ENCODE data around the gene EPAS1.

Gene EPAS1

DNA sequence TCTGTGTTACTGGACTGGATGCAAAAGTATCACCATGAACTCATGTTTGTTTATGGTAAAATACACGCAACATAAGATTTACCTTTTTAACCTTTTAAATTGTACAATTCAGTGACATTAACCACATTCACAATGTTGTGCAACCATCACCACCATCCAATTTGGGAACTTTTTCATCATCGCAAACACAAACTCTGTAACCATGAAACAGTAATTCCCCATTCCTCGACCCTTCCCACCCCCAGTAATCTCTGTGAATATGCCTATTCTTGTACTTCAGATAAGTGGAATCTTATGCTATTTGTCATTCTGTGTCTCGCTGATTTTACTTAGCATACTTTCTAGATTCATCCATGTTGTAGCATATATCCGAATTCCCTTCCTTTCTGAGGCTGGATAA, 31.1 kb upstream of the EPAS1 start:
- no peak overlapping the region for H3K27ac ChIP-seq (replicated peaks)
- TF ChIP-seq SPI1 (IDR thresholded peaks at IDR 0.05; ENCODE audit: borderline replicate concordance, low read depth) (no peak), POLR2AphosphoS5 (IDR thresholded peaks at IDR 0.05; ENCODE audit: low read depth) (no peak), GABPA (IDR thresholded peaks at IDR 0.05; ENCODE audit: low read depth) (no peak)
- TF ChIP-seq, protein P1, sequence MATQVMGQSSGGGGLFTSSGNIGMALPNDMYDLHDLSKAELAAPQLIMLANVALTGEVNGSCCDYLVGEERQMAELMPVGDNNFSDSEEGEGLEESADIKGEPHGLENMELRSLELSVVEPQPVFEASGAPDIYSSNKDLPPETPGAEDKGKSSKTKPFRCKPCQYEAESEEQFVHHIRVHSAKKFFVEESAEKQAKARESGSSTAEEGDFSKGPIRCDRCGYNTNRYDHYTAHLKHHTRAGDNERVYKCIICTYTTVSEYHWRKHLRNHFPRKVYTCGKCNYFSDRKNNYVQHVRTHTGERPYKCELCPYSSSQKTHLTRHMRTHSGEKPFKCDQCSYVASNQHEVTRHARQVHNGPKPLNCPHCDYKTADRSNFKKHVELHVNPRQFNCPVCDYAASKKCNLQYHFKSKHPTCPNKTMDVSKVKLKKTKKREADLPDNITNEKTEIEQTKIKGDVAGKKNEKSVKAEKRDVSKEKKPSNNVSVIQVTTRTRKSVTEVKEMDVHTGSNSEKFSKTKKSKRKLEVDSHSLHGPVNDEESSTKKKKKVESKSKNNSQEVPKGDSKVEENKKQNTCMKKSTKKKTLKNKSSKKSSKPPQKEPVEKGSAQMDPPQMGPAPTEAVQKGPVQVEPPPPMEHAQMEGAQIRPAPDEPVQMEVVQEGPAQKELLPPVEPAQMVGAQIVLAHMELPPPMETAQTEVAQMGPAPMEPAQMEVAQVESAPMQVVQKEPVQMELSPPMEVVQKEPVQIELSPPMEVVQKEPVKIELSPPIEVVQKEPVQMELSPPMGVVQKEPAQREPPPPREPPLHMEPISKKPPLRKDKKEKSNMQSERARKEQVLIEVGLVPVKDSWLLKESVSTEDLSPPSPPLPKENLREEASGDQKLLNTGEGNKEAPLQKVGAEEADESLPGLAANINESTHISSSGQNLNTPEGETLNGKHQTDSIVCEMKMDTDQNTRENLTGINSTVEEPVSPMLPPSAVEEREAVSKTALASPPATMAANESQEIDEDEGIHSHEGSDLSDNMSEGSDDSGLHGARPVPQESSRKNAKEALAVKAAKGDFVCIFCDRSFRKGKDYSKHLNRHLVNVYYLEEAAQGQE (IDR thresholded peaks at IDR 0.05; ENCODE audit: insufficient replicate concordance, low read depth): no peak
- TF ChIP-seq, protein P2, sequence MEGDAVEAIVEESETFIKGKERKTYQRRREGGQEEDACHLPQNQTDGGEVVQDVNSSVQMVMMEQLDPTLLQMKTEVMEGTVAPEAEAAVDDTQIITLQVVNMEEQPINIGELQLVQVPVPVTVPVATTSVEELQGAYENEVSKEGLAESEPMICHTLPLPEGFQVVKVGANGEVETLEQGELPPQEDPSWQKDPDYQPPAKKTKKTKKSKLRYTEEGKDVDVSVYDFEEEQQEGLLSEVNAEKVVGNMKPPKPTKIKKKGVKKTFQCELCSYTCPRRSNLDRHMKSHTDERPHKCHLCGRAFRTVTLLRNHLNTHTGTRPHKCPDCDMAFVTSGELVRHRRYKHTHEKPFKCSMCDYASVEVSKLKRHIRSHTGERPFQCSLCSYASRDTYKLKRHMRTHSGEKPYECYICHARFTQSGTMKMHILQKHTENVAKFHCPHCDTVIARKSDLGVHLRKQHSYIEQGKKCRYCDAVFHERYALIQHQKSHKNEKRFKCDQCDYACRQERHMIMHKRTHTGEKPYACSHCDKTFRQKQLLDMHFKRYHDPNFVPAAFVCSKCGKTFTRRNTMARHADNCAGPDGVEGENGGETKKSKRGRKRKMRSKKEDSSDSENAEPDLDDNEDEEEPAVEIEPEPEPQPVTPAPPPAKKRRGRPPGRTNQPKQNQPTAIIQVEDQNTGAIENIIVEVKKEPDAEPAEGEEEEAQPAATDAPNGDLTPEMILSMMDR (IDR thresholded peaks at IDR 0.05; ENCODE audit: insufficient read depth, low read length): no peak
- no peaks in the 10 kb centered on the region for H3K27me3 ChIP-seq (ENCODE audit: insufficient read depth, poor library complexity, severe bottlenecking)
- no peak for DNase-seq (ENCODE audit: low read depth in 1 of 2, low spot score in 1 of 2)
- no peak overlapping the region for H3K4me3 ChIP-seq (replicated peaks; ENCODE audit: insufficient read depth, low read length)

DNA sequence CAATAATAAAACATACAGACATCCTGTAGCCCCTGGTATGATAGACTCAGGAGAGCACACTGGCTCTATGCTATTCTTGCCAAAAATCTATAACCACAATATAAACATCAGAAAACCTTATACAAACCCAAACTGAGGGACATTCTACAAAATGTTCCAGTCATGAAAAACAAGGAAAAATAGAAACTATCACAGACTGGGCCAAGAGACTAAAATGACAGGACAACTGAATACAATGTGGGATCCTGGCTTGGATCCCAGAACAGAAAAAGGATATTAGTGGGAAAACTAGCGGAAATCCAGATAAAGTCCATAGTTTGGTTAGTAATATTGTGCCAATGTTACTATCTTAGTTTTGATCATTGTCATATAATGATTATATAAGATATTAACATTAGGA, 29.6 kb upstream of the EPAS1 start:
- no peak for TF ChIP-seq POLR2AphosphoS5 (IDR thresholded peaks at IDR 0.05; ENCODE audit: low read depth)
- TF ChIP-seq, protein P1 (IDR thresholded peaks at IDR 0.05; ENCODE audit: insufficient replicate concordance, low read depth): no peak
- no peak for TF ChIP-seq GABPA (IDR thresholded peaks at IDR 0.05; ENCODE audit: low read depth)
- no peak for TF ChIP-seq SPI1 (IDR thresholded peaks at IDR 0.05; ENCODE audit: borderline replicate concordance, low read depth)
- TF ChIP-seq, protein P2 (IDR thresholded peaks at IDR 0.05; ENCODE audit: insufficient read depth, low read length): no peak
- Histone ChIP-seq H3K27ac (replicated peaks) (no peak overlapping the region), H3K4me3 (replicated peaks; ENCODE audit: insufficient read depth, low read length) (no peak overlapping the region), H3K27me3 (ENCODE audit: insufficient read depth, poor library complexity, severe bottlenecking) (no peaks in the 10 kb centered on the region)
- no peak for DNase-seq (ENCODE audit: low read depth in 1 of 2, low spot score in 1 of 2)

DNA sequence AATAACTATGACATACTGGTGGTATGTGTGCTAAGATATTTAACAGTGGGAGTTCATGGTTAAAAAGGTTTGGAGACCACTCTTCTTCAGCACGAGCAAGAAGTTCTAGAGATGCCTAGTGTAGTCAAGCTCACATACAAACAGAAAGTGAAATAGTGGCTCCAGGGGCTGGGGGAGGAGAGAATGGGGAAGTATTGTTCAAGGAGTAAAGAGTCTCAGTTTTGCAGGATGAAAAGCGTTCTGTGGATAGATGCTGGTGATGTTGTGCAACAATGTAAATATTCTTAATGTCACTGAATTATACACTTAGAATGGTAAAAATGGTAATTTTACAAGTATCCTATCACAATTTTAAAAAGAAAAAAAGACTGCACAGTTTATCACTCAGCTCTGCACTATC, 29.0 kb upstream of the EPAS1 start:
- Histone ChIP-seq H3K27me3 (ENCODE audit: insufficient read depth, poor library complexity, severe bottlenecking) (no peaks in the 10 kb centered on the region), H3K4me3 (replicated peaks; ENCODE audit: insufficient read depth, low read length) (no peak overlapping the region), H3K27ac (replicated peaks) (no peak overlapping the region)
- no peak for TF ChIP-seq POLR2AphosphoS5 (IDR thresholded peaks at IDR 0.05; ENCODE audit: low read depth)
- TF ChIP-seq GABPA (IDR thresholded peaks at IDR 0.05; ENCODE audit: low read depth): no peak
- peak in 1 of 2 experiments; percentile 12 for DNase-seq (ENCODE audit: low read depth in 1 of 2, low spot score in 1 of 2)

DNA sequence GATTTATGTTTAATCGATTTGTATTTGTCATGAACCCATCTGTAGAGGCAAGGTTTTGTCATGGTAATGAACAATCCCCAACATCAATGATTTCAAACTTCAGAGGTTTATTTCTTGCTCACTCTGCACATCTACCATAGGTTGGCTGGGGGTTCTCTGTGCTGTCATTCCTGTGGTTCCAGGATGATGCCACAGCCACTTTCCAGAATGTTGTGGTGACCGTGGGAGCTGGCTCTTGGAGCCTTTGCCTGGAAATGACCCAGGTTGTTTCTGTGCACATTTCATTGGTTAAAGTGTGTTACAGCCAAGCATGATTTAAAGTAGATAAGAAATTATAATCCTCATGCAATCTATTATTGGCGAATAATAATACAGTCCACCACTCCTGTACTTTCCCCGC, 28.2 kb upstream of the EPAS1 start:
- no peak overlapping the region for H3K27ac ChIP-seq (replicated peaks)
- H3K27me3 ChIP-seq (ENCODE audit: insufficient read depth, poor library complexity, severe bottlenecking): no peaks in the 10 kb centered on the region

More for the DNA sequence above, 28.2 kb upstream of the EPAS1 start:
- no peak for DNase-seq (ENCODE audit: low read depth in 1 of 2, low spot score in 1 of 2)
- TF ChIP-seq, protein P2 (IDR thresholded peaks at IDR 0.05; ENCODE audit: insufficient read depth, low read length): no peak
- TF ChIP-seq GABPA (IDR thresholded peaks at IDR 0.05; ENCODE audit: low read depth) (no peak), POLR2AphosphoS5 (IDR thresholded peaks at IDR 0.05; ENCODE audit: low read depth) (no peak)
- TF ChIP-seq, protein P1 (IDR thresholded peaks at IDR 0.05; ENCODE audit: insufficient replicate concordance, low read depth): no peak
- no peak overlapping the region for H3K4me3 ChIP-seq (replicated peaks; ENCODE audit: insufficient read depth, low read length)

Data from HL-60 (cell line).